Gastrocnemius medialis (tissue), 4 donors: ENCODE data around the gene MLPH. TPM values are rescaled to one million over a fixed set of nuclear protein-coding genes. Genes with fewer than 3 reads are reported as not detected.

Source experiments
- ATAC-seq, 2 donors: fragments of 150-250 bp; one replicate each; pipeline ENCODE4 v1.9.1; 2016
- DNase-seq, 2 donors: peaks; one replicate each; pipeline ENCODE4 v3.0.0-alpha.2; 2019
- H3K27ac ChIP-seq, 4 donors: fragments of 200-600 bp; sonication (generic); 1 replicate in 1 of 4; 2 replicates in 3 of 4; pipeline ENCODE4 v1.5.1; 2016 to 2018; ENCODE audit warnings: mild to moderate bottlenecking in 2 of 4, moderate library complexity in 1 of 4
- H3K27me3 ChIP-seq, 3 donors: fragments of 200-600 bp; sonication (generic) in 2 of 3; 1 replicate in 1 of 3; 2 replicates in 2 of 3; pipeline versions ENCODE4 v1.5.1 to v1.6.0; 2016 to 2019; ENCODE audit warnings: mild to moderate bottlenecking in 1 of 3, moderate library complexity in 1 of 3
- H3K36me3 ChIP-seq, 2 donors: fragments of 200-600 bp; sonication (generic) in 1 of 2; one replicate each; pipeline ENCODE4 v1.5.1; 2017 to 2018
- H3K4me1 ChIP-seq, 2 donors: fragments of 200-600 bp; sonication (generic) in 1 of 2; one replicate each; pipeline ENCODE4 v1.5.1; 2016 to 2017; ENCODE audit warnings: mild to moderate bottlenecking in 2 of 2
- H3K4me3 ChIP-seq, 4 donors: fragments of 200-600 bp; sonication (generic) in 3 of 4; 1 replicate in 1 of 4; 2 replicates in 3 of 4; pipeline ENCODE4 v1.5.1; 2016 to 2019; ENCODE audit warnings: mild to moderate bottlenecking in 2 of 4
- H3K9me3 ChIP-seq, 3 donors: fragments of 200-600 bp; sonication (generic) in 2 of 3; 1 replicate in 1 of 3; 2 replicates in 2 of 3; pipeline ENCODE4 v1.5.1; 2016 to 2019
- POLR2A ChIP-seq, 2 donors: fragments of 450-650 bp; IDR thresholded peaks; one replicate each; pipeline ENCODE4 v1.6.1; 2017; ENCODE audit warnings: antibody characterized with exemption in 2 of 2, mild to moderate bottlenecking in 2 of 2, moderate library complexity in 2 of 2
- in situ Hi-C, 4 donors: fragments of 200-750 bp; cut with MboI; loops; one replicate each; pipeline versions ENCODE4 v1.15.0 to v1.8.0; 2017; ENCODE audit warnings: low sequenced_read_pairs in 4 of 4
- intact Hi-C: fragments of 100-400 bp; cut with DNase I; formaldehyde crosslinking; loops from one replicate; pipeline ENCODE4 v1.15.1; 2023; ENCODE audit warnings: low total_unique reads
- total RNA-seq, 4 donors: library from RNA; depleted of rRNA; stranded (reverse); fragments of >200 nt; gene quantifications; one replicate each; pipeline versions ENCODE4 v1.1.0 to v1.2.3, GENCODE V29; 2016
- TF ChIP-seq, protein P1 (sequence below), 5 experiments: fragments of 450-650 bp in 3 of 5; fragments of 200-600 bp in 2 of 5; sonication (generic) in 2 of 5; IDR thresholded peaks in 4 of 5; conservative IDR thresholded peaks in 1 of 5; 1 replicate in 4 of 5; 2 replicates in 1 of 5; pipeline ENCODE4 v1.5.1; 2016 to 2019; ENCODE audit warnings: antibody characterized with exemption in 5 of 5, mild to moderate bottlenecking in 3 of 5, moderate library complexity in 3 of 5

Gene MLPH
- total RNA-seq, 4 donors from 2014 or later, result 6.5 to 8.7 (median 7.2) TPM

DNA sequence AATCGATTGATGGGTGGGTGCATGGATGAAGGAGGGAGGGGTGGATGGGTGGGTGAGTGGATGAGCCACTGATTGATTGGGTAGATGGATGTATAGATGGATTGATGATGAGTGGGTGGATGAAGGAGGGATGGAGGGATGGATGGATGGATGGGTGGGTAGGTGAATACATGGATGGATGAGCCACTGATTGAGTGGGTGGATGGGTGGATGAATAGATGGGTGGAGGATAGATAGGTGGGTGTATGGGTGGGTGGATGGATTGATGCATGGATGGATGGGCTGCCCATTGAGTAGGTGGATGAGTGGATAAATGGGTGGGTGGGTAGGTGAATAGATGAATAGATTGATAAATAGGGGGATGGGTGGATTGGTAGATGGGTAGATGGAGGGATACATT lies 30.9 kb downstream of the MLPH start:
- intact Hi-C loops, result loop anchor here (10.0 kb wide), 1 partner anchor 147 kb away; no protein-coding TSS in a partner anchor
- no peak for ATAC-seq
- no peaks in the 10 kb centered on the region for H3K9me3 ChIP-seq
- H3K4me1 ChIP-seq, result peaks cover 28 to 30% of the 10 kb centered on the region in 2 donors
- in situ Hi-C loops, result loop anchor here in 1 of 4 donors (10.0 kb wide), 1 partner anchor 227 kb away; no protein-coding TSS in a partner anchor
- no peak overlapping the region for H3K27ac ChIP-seq
- no peak for DNase-seq
- no peaks in the 10 kb centered on the region for H3K27me3 ChIP-seq
- TF ChIP-seq, protein P1, sequence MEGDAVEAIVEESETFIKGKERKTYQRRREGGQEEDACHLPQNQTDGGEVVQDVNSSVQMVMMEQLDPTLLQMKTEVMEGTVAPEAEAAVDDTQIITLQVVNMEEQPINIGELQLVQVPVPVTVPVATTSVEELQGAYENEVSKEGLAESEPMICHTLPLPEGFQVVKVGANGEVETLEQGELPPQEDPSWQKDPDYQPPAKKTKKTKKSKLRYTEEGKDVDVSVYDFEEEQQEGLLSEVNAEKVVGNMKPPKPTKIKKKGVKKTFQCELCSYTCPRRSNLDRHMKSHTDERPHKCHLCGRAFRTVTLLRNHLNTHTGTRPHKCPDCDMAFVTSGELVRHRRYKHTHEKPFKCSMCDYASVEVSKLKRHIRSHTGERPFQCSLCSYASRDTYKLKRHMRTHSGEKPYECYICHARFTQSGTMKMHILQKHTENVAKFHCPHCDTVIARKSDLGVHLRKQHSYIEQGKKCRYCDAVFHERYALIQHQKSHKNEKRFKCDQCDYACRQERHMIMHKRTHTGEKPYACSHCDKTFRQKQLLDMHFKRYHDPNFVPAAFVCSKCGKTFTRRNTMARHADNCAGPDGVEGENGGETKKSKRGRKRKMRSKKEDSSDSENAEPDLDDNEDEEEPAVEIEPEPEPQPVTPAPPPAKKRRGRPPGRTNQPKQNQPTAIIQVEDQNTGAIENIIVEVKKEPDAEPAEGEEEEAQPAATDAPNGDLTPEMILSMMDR (IDR thresholded peaks at IDR 0.05 in 4 of 5, conservative IDR thresholded peaks at IDR 0.05 in 1 of 5), result no peak
- no peak for TF ChIP-seq POLR2A (IDR thresholded peaks at IDR 0.05)
- no peak overlapping the region for H3K4me3 ChIP-seq
- H3K36me3 ChIP-seq, result no peaks in the 10 kb centered on the region

DNA sequence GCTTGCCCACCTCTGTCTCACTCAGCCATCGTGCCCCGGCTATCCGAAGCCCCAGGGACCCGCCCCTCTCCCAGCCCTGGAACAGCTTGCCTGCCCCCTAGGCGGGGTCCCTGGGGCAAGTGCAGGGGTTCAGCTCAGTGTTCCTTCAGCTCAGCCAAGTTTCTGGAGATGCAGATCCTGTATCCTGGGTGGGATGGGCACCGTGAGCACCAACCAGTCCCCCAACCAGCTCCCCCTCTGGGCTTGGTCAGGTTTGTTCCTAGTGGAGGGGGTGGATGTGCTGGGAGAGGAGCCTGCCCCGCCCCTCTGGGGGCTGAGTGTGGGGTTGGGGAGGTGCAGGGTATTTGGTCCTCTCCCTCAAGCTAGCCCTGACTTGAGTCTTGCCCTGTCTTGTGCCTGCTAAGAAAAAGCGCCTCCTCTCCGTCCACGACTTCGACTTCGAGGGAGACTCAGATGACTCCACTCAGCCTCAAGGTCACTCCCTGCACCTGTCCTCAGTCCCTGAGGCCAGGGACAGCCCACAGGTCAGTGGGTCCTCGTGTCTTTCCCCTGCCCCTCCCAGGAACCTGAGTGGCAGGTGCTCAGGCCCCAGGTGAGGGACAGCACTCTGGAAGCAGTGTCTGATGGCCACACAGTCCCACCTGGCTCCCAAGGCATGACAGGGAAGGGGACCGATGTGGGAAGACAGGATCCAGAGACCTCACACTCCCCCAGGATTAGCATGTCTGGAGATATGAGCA lies 32.6 kb downstream of the MLPH start:
- TF ChIP-seq POLR2A (IDR thresholded peaks at IDR 0.05), result no peak
- TF ChIP-seq, protein P1 (IDR thresholded peaks at IDR 0.05 in 4 of 5, conservative IDR thresholded peaks at IDR 0.05 in 1 of 5), result no peak
- in situ Hi-C loops, result loop anchor here in 1 of 4 donors (10.0 kb wide), 1 partner anchor 225 kb away; no protein-coding TSS in a partner anchor
- Histone ChIP-seq H3K4me1 (peaks cover 11 to 13% of the 10 kb centered on the region in 2 donors), H3K36me3 (no peaks in the 10 kb centered on the region), H3K27ac (no peak overlapping the region), H3K27me3 (no peaks in the 10 kb centered on the region), H3K9me3 (no peaks in the 10 kb centered on the region), H3K4me3 (no peak overlapping the region)
- no peak for ATAC-seq
- no peak for DNase-seq
- intact Hi-C loops, result loop anchor here (10.0 kb wide), 1 partner anchor 145 kb away; no protein-coding TSS in a partner anchor

DNA sequence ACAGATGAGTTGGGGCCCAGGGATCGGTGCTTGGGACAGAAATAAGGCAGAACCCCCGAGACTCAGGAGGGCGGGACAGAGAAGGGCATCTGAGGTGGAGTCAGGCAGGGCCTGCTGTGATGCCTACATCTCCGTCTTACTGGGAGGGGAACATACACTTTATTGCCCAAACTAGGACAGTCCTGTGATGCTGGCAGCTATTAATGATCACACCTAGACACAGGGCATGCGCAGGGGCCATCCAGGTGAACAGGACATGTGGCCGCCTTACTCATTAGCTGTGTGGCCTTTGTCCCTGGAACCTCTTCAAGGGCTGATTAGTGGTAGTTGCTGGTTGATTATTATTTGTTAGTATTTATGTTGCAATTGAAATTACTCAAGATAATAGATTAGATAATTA lies 33.2 kb downstream of the MLPH start:
- intact Hi-C loops, result no loop called here
- Histone ChIP-seq H3K4me3 (no peak overlapping the region), H3K4me1 (peaks cover 5 to 7% of the 10 kb centered on the region in 2 donors), H3K9me3 (no peaks in the 10 kb centered on the region), H3K27ac (no peak overlapping the region), H3K36me3 (no peaks in the 10 kb centered on the region), H3K27me3 (no peaks in the 10 kb centered on the region)
- no peak for DNase-seq
- in situ Hi-C loops, result no loop called here
- no peak for ATAC-seq
- TF ChIP-seq POLR2A (IDR thresholded peaks at IDR 0.05), result no peak
- TF ChIP-seq, protein P1 (IDR thresholded peaks at IDR 0.05 in 4 of 5, conservative IDR thresholded peaks at IDR 0.05 in 1 of 5), result no peak

DNA sequence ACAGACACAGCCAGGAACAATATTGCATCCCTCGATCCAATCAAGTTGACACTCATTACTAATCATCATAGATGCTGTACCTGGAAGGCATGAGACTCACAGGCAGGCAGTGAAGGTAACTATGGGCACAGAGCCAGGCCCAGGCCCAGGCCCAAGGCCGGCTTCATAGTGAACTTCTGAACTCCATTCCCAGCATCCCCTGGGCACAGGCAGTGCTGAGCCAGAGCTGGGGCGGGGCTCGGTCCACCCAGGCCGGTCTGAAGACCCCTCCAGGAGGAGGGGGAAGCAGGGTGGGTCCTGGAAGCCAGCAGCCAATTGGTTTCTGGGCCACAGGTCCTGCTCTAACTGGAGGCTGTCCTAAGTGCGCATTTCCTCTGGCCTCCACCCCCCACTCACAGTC lies 37.6 kb downstream of the MLPH start:
- Histone ChIP-seq H3K9me3 (no peaks in the 10 kb centered on the region), H3K36me3 (no peaks in the 10 kb centered on the region), H3K4me1 (no peaks in the 10 kb centered on the region), H3K27me3 (no peaks in the 10 kb centered on the region), H3K4me3 (no peak overlapping the region), H3K27ac (no peak overlapping the region)
- in situ Hi-C loops (no loop called here), intact Hi-C loops (no loop called here)
- ATAC-seq, result no peak
- DNase-seq, result no peak
- TF ChIP-seq, protein P1 (IDR thresholded peaks at IDR 0.05 in 4 of 5, conservative IDR thresholded peaks at IDR 0.05 in 1 of 5), result no peak
- TF ChIP-seq POLR2A (IDR thresholded peaks at IDR 0.05), result no peak
